Liver (tissue), 9 donors: ENCODE results near the gene COL24A1. TPM values are rescaled to one million over a fixed set of nuclear protein-coding genes. Genes with fewer than 3 reads are reported as not detected.

Source experiments
- DNase-seq: peaks from one replicate; pipeline ENCODE4 v3.0.0-alpha.2; 2017; ENCODE audit warnings: low spot score
- H3K27ac ChIP-seq, 2 donors: one replicate each; pipeline ENCODE4 v1.7.0; 2013; ENCODE audit warnings: inconsistent platforms in 2 of 2, low read length in 2 of 2, control low read depth in 1 of 2, low read depth in 1 of 2, mild to moderate bottlenecking in 1 of 2
- H3K27me3 ChIP-seq, 4 donors: one replicate each; pipeline versions ENCODE4 v1.6.1 to v1.7.0; 2013; ENCODE audit warnings: low read length in 3 of 4, inconsistent platforms in 1 of 4, mild to moderate bottlenecking in 1 of 4, moderate library complexity in 1 of 4; ENCODE audit not compliant: control insufficient read depth in 4 of 4, insufficient read depth in 4 of 4
- H3K36me3 ChIP-seq, 4 donors: one replicate each; pipeline versions ENCODE4 v1.6.1 to v1.7.0; 2013; ENCODE audit warnings: low read length in 3 of 4, mild to moderate bottlenecking in 3 of 4, low read depth in 1 of 4, moderate library complexity in 1 of 4; ENCODE audit not compliant: control insufficient read depth in 4 of 4, insufficient read depth in 3 of 4
- H3K4me1 ChIP-seq, 4 donors: one replicate each; pipeline versions ENCODE4 v1.6.1 to v1.7.0; 2013; ENCODE audit warnings: low read length in 3 of 4, mild to moderate bottlenecking in 3 of 4, moderate library complexity in 1 of 4; ENCODE audit not compliant: control insufficient read depth in 4 of 4, insufficient read depth in 4 of 4
- H3K4me3 ChIP-seq, 3 donors: one replicate each; pipeline versions ENCODE4 v1.6.1 to v1.7.0; 2013; ENCODE audit warnings: low read length in 3 of 3, control low read depth in 1 of 3, low read depth in 1 of 3, mild to moderate bottlenecking in 1 of 3
- H3K9ac ChIP-seq, 2 donors: one replicate each; pipeline ENCODE4 v1.7.0; 2013; ENCODE audit warnings: low read length in 2 of 2, mild to moderate bottlenecking in 2 of 2, moderate library complexity in 2 of 2, control low read depth in 1 of 2, low read depth in 1 of 2
- H3K9me3 ChIP-seq, 4 donors: one replicate each; pipeline versions ENCODE4 v1.6.1 to v1.7.0; 2013; ENCODE audit warnings: low read length in 3 of 4; ENCODE audit not compliant: control insufficient read depth in 4 of 4
- EGR1 ChIP-seq, 2 donors: IDR thresholded peaks; 2 replicates each; pipeline ENCODE4 v1.6.1; 2016 to 2018; ENCODE audit warnings: antibody characterized with exemption in 2 of 2, low read depth in 2 of 2
- FOXA1 ChIP-seq: IDR thresholded peaks from 2 replicates; pipeline ENCODE4 v1.6.1; 2016; ENCODE audit warnings: antibody characterized with exemption
- FOXA2 ChIP-seq: IDR thresholded peaks from 2 replicates; pipeline ENCODE4 v1.6.1; 2016; ENCODE audit warnings: antibody characterized with exemption
- GABPA ChIP-seq, 2 donors: IDR thresholded peaks in 1 of 2; conservative IDR thresholded peaks in 1 of 2; 2 replicates each; pipeline ENCODE4 v1.6.1; 2016; ENCODE audit warnings: antibody characterized with exemption in 2 of 2, mild to moderate bottlenecking in 1 of 2, moderate library complexity in 1 of 2
- HNF4A ChIP-seq, 2 donors: conservative IDR thresholded peaks; 2 replicates each; pipeline ENCODE4 v1.6.1; 2016; ENCODE audit warnings: antibody characterized with exemption in 2 of 2, mild to moderate bottlenecking in 2 of 2
- HNF4G ChIP-seq: IDR thresholded peaks from 2 replicates; pipeline ENCODE4 v1.6.1; 2016; ENCODE audit warnings: antibody characterized with exemption
- JUND ChIP-seq, 2 donors: IDR thresholded peaks; 2 replicates each; pipeline ENCODE4 v1.6.1; 2016; ENCODE audit warnings: antibody characterized with exemption in 2 of 2
- NR2F2 ChIP-seq: IDR thresholded peaks from 2 replicates; pipeline ENCODE4 v1.6.1; 2016; ENCODE audit warnings: antibody characterized with exemption
- RAD21 ChIP-seq, 2 donors: IDR thresholded peaks; 2 replicates each; pipeline ENCODE4 v1.6.1; 2016; ENCODE audit warnings: antibody characterized with exemption in 2 of 2, mild to moderate bottlenecking in 2 of 2
- RXRA ChIP-seq, 2 donors: IDR thresholded peaks; 2 replicates each; pipeline ENCODE4 v1.6.1; 2017 to 2018; ENCODE audit warnings: antibody characterized with exemption in 2 of 2, mild to moderate bottlenecking in 1 of 2
- SP1 ChIP-seq: IDR thresholded peaks from 2 replicates; pipeline ENCODE4 v1.6.1; 2018; ENCODE audit warnings: antibody characterized with exemption, mild to moderate bottlenecking
- TAF1 ChIP-seq: conservative IDR thresholded peaks from 2 replicates; pipeline ENCODE4 v1.6.1; 2016; ENCODE audit warnings: antibody characterized with exemption, mild to moderate bottlenecking
- YY1 ChIP-seq: IDR thresholded peaks from 2 replicates; pipeline ENCODE4 v1.6.1; 2016; ENCODE audit warnings: antibody characterized with exemption, mild to moderate bottlenecking
- WGBS: extraction: QIAGEN DNeasy Blood & Tissue Kit; methylation state at CpG from one replicate; pipeline ENCODE4 v1.1.7; 2013; 5-methylcytosine and 5-hydroxymethylcytosine counted together
- polyA plus RNA-seq, 2 donors: library from polyadenylated mRNA; stranded (reverse) in 1 of 2; unstranded in 1 of 2; fragments of 200-250 nt in 1 of 2; fragments of >200 nt in 1 of 2; fragmentation: Nextera tagmentation in 1 of 2; extraction: Ambion mirVana in 1 of 2; gene quantifications; one replicate each; pipeline versions ENCODE4 v1.2.1 to v1.2.3, GENCODE V29; 2013 to 2015
- total RNA-seq, 2 donors: library from RNA; depleted of rRNA; stranded (reverse); fragments of >200 nt; gene quantifications; one replicate each; pipeline ENCODE4 v1.2.3, GENCODE V29; 2014
- TF ChIP-seq, protein P1 (sequence below): IDR thresholded peaks from 2 replicates; pipeline ENCODE4 v1.6.1; 2016; ENCODE audit warnings: antibody characterized with exemption
- TF ChIP-seq, protein P2 (sequence below): fragments of 150-350 bp; IDR thresholded peaks from 2 replicates; pipeline ENCODE4 v1.5.1; 2017; ENCODE audit warnings: improper control_type of control experiment, low read depth, low read length; ENCODE audit not compliant: missing input control
- TF ChIP-seq, protein P3 (sequence below): IDR thresholded peaks from 2 replicates; pipeline ENCODE4 v1.6.1; 2016; ENCODE audit warnings: antibody characterized with exemption, mild to moderate bottlenecking
- TF ChIP-seq, protein P4 (sequence below): IDR thresholded peaks from 2 replicates; pipeline ENCODE4 v1.6.1; 2016; ENCODE audit warnings: antibody characterized with exemption
- TF ChIP-seq, protein P5 (sequence below): IDR thresholded peaks from 2 replicates; pipeline ENCODE4 v1.6.1; 2016; ENCODE audit warnings: antibody characterized with exemption
- donor health status: healthy.
- donor health status: healthy.
- donor health status: healthy.
- donor health status: healthy.
- donor health status: healthy.

The COL24A1 gene
- total and polyA plus RNA-seq, 4 donors = under 0.01 to 0.28 (median 0.01) TPM; not detected in 1

DNA sequence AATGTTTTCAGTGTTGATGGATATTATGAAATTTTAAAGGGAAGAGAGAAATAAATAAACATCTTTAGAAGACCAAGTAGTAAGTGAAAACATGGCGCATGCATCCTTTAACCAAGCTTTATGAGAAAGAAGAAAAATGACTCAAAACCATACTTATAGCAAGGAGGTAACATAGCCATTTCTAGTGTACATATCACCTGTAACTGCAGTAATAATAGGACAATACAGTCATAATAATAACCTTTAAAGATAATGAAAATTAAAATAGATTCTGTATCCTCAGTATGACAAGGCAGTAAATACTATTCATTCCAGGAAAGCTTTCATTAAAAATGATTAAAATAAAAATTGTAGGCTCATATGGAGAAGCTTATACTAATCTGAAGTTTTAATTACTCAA lies 141.2 kb downstream of the COL24A1 start:
- DNase-seq = no peak
- Histone ChIP-seq H3K36me3 (no peaks in the 10 kb centered on the region), H3K9me3 (no peaks in the 10 kb centered on the region), H3K4me1 (no peaks in the 10 kb centered on the region), H3K27me3 (no peaks in the 10 kb centered on the region), H3K9ac (no peak overlapping the region), H3K4me3 (no peak overlapping the region), H3K27ac (no peak overlapping the region)
- no peak for TF ChIP-seq RXRA (IDR thresholded peaks at IDR 0.05)
- TF ChIP-seq SP1 = no peak
- no peak for TF ChIP-seq RAD21 (IDR thresholded peaks at IDR 0.05)
- TF ChIP-seq GABPA (IDR thresholded peaks at IDR 0.05 in 1 of 2, conservative IDR thresholded peaks at IDR 0.05 in 1 of 2) = no peak
- TF ChIP-seq NR2F2 = no peak
- TF ChIP-seq FOXA1 = no peak
- TF ChIP-seq HNF4G = no peak
- no peak for TF ChIP-seq FOXA2
- no peak for TF ChIP-seq JUND (IDR thresholded peaks at IDR 0.05)
- TF ChIP-seq, protein P1, sequence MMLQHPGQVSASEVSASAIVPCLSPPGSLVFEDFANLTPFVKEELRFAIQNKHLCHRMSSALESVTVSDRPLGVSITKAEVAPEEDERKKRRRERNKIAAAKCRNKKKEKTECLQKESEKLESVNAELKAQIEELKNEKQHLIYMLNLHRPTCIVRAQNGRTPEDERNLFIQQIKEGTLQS = no peak
- TF ChIP-seq, protein P2, sequence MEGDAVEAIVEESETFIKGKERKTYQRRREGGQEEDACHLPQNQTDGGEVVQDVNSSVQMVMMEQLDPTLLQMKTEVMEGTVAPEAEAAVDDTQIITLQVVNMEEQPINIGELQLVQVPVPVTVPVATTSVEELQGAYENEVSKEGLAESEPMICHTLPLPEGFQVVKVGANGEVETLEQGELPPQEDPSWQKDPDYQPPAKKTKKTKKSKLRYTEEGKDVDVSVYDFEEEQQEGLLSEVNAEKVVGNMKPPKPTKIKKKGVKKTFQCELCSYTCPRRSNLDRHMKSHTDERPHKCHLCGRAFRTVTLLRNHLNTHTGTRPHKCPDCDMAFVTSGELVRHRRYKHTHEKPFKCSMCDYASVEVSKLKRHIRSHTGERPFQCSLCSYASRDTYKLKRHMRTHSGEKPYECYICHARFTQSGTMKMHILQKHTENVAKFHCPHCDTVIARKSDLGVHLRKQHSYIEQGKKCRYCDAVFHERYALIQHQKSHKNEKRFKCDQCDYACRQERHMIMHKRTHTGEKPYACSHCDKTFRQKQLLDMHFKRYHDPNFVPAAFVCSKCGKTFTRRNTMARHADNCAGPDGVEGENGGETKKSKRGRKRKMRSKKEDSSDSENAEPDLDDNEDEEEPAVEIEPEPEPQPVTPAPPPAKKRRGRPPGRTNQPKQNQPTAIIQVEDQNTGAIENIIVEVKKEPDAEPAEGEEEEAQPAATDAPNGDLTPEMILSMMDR = no peak
- TF ChIP-seq, protein P3, sequence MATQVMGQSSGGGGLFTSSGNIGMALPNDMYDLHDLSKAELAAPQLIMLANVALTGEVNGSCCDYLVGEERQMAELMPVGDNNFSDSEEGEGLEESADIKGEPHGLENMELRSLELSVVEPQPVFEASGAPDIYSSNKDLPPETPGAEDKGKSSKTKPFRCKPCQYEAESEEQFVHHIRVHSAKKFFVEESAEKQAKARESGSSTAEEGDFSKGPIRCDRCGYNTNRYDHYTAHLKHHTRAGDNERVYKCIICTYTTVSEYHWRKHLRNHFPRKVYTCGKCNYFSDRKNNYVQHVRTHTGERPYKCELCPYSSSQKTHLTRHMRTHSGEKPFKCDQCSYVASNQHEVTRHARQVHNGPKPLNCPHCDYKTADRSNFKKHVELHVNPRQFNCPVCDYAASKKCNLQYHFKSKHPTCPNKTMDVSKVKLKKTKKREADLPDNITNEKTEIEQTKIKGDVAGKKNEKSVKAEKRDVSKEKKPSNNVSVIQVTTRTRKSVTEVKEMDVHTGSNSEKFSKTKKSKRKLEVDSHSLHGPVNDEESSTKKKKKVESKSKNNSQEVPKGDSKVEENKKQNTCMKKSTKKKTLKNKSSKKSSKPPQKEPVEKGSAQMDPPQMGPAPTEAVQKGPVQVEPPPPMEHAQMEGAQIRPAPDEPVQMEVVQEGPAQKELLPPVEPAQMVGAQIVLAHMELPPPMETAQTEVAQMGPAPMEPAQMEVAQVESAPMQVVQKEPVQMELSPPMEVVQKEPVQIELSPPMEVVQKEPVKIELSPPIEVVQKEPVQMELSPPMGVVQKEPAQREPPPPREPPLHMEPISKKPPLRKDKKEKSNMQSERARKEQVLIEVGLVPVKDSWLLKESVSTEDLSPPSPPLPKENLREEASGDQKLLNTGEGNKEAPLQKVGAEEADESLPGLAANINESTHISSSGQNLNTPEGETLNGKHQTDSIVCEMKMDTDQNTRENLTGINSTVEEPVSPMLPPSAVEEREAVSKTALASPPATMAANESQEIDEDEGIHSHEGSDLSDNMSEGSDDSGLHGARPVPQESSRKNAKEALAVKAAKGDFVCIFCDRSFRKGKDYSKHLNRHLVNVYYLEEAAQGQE = no peak
- TF ChIP-seq, protein P4, sequence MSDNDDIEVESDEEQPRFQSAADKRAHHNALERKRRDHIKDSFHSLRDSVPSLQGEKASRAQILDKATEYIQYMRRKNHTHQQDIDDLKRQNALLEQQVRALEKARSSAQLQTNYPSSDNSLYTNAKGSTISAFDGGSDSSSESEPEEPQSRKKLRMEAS = no peak
- TF ChIP-seq EGR1 (IDR thresholded peaks at IDR 0.05; ENCODE audit: low read depth in 2 of 2) = no peak
- TF ChIP-seq HNF4A (conservative IDR thresholded peaks at IDR 0.05) = no peak
- TF ChIP-seq TAF1 = no peak
- no peak for TF ChIP-seq YY1
- TF ChIP-seq, protein P5, sequence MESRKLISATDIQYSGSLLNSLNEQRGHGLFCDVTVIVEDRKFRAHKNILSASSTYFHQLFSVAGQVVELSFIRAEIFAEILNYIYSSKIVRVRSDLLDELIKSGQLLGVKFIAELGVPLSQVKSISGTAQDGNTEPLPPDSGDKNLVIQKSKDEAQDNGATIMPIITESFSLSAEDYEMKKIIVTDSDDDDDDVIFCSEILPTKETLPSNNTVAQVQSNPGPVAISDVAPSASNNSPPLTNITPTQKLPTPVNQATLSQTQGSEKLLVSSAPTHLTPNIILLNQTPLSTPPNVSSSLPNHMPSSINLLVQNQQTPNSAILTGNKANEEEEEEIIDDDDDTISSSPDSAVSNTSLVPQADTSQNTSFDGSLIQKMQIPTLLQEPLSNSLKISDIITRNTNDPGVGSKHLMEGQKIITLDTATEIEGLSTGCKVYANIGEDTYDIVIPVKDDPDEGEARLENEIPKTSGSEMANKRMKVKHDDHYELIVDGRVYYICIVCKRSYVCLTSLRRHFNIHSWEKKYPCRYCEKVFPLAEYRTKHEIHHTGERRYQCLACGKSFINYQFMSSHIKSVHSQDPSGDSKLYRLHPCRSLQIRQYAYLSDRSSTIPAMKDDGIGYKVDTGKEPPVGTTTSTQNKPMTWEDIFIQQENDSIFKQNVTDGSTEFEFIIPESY = no peak
- WGBS = 91% methylated on average over 1 of the region's 1 CpG
